ENCODE measurements around the gene NCKAP5.
A peak's percentile ranks its signal among the peaks of the same experiment; 100 is the strongest.
"Not testable (repeated sequence)": the region's sequence is repeated elsewhere in the genome, so short reads cannot be mapped to it uniquely, and the experiment has no call there.

NCKAP5 gene

DNA sequence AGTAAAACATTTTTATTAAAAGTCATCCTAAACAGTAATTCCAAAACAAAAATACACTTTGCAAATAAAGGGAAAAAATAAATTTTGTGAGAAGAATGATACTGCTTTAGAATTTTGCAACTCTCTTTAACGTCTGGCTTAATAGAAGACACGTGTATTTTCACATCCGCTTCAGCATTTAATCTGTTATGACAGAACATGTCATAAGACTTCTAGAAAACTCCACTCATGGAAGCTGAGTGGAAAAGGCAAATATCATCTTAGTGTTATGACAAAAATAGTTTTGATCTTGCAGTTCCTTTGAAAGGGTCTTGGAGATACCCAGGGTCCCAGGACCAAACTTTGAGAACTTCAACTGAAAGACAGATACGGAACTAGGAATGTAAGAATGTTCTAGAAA lies 350.1 kb downstream of the NCKAP5 start:
- TF ChIP-seq, protein P1, sequence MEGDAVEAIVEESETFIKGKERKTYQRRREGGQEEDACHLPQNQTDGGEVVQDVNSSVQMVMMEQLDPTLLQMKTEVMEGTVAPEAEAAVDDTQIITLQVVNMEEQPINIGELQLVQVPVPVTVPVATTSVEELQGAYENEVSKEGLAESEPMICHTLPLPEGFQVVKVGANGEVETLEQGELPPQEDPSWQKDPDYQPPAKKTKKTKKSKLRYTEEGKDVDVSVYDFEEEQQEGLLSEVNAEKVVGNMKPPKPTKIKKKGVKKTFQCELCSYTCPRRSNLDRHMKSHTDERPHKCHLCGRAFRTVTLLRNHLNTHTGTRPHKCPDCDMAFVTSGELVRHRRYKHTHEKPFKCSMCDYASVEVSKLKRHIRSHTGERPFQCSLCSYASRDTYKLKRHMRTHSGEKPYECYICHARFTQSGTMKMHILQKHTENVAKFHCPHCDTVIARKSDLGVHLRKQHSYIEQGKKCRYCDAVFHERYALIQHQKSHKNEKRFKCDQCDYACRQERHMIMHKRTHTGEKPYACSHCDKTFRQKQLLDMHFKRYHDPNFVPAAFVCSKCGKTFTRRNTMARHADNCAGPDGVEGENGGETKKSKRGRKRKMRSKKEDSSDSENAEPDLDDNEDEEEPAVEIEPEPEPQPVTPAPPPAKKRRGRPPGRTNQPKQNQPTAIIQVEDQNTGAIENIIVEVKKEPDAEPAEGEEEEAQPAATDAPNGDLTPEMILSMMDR (IDR thresholded peaks at IDR 0.05; ENCODE audit: insufficient read depth, low read depth, low read length, missing control alignments), result no peak
- no peak overlapping the region for H3K4me3 ChIP-seq (ENCODE audit: low read length)
- DNase-seq (ENCODE audit: low read depth), result no peak

DNA sequence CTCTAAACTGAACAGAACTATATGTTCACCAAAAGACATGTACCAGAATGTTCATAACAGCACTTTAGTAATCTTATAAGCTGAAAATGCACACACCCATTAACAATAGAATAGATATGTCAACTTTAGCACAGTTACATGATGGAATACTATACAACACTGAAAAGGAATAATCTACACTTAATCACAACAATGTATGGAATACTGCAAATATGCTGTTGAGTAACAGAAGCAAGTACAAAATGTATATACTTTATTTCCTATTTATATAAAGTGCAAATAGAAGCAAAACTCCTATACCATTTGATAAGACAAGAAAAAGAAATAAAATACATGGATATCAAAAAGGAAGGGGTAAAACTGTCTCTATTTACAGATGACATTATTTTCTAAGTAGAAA lies 352.8 kb downstream of the NCKAP5 start:
- TF ChIP-seq, protein P1 (IDR thresholded peaks at IDR 0.05; ENCODE audit: insufficient read depth, low read depth, low read length, missing control alignments), result no peak
- no peak for DNase-seq (ENCODE audit: low read depth)
- H3K4me3 ChIP-seq (ENCODE audit: low read length), result no peak overlapping the region

DNA sequence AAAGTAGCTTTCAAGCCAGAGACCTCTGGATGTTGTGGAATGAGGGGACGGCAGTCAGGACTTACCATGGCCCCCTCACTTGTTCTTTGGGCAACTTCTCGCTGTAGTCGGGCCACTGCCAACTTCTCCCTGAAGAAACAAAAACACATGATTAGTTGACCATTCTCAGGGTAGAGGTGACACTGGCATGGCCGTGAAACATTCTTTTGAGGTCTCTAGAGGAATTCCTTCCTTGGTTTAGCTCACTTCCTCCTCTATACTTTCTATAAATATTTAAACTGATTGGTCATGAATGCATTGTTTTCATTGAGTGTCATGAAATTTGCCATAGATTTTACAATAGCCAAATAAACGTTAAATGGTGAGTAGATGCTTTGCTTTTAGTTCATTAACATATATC lies 354.6 kb downstream of the NCKAP5 start:
- no peak overlapping the region for H3K4me3 ChIP-seq (ENCODE audit: low read length)
- TF ChIP-seq, protein P1 (IDR thresholded peaks at IDR 0.05; ENCODE audit: insufficient read depth, low read depth, low read length, missing control alignments), result no peak
- no peak for DNase-seq (ENCODE audit: low read depth)

DNA sequence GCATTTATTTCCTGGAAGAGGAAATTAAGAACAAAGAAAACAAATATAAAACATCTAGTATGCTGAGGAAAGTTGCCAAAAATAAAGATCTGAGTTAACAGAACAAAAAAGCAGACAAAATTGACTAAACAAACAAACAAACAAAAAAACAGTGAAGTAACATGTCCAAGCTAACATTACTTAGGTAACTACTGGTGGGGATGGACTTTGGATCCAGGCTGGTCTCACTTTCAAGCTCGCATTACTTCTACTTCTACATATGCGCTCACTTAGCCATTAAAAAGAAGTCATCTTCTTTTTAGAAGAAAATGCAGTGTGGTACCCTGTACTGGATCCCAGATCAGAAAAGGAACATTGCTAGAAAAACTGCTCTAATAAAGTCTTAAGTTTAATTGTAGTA lies 358.9 kb downstream of the NCKAP5 start:
- no peak overlapping the region for H3K4me3 ChIP-seq (ENCODE audit: low read length)
- DNase-seq (ENCODE audit: low read depth), result no peak
- TF ChIP-seq, protein P1 (IDR thresholded peaks at IDR 0.05; ENCODE audit: insufficient read depth, low read depth, low read length, missing control alignments), result no peak

DNA sequence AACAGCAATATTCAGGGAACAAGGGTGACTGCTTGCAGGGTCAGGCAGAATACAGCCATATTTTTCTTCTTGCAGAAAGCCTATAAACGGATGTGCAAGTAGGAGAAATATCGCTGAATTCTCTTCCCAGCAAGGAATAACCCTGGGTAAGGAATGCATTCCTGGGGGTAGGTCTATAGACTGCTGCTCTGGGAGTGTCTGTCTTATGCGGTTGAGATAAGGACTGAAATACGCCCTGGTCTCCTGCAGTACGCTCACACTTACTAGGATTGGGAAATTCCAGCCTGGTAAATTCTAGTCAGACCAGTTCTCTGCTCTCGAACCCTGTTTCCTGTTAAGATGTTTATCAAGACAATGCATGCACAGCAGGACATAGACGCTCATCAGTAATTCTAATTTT lies 361.6 kb downstream of the NCKAP5 start:
- H3K4me3 ChIP-seq (ENCODE audit: low read length); DNase-seq (ENCODE audit: low read depth): not testable (repeated sequence)

DNA sequence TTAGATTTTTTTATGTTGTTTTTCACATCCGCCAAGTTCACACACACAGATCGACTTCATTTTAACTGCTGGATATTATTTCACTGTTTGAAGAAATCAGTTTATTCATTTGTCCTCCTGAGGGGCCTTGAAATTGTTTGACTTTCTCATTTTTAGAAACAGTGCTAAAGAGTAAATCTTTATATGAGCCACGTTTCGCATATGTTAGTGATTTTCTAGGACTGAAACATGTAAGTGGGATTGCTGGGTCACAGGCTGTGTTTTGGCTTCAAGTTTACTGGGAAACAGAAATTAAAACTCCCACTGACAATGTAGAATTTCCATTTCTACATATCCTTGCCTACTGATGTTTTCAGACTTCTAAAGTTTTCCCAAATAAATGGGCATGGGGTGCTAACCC lies 363.8 kb downstream of the NCKAP5 start:
- TF ChIP-seq, protein P1 (IDR thresholded peaks at IDR 0.05; ENCODE audit: insufficient read depth, low read depth, low read length, missing control alignments), result no peak
- no peak for DNase-seq (ENCODE audit: low read depth)
- no peak overlapping the region for H3K4me3 ChIP-seq (ENCODE audit: low read length)

DNA sequence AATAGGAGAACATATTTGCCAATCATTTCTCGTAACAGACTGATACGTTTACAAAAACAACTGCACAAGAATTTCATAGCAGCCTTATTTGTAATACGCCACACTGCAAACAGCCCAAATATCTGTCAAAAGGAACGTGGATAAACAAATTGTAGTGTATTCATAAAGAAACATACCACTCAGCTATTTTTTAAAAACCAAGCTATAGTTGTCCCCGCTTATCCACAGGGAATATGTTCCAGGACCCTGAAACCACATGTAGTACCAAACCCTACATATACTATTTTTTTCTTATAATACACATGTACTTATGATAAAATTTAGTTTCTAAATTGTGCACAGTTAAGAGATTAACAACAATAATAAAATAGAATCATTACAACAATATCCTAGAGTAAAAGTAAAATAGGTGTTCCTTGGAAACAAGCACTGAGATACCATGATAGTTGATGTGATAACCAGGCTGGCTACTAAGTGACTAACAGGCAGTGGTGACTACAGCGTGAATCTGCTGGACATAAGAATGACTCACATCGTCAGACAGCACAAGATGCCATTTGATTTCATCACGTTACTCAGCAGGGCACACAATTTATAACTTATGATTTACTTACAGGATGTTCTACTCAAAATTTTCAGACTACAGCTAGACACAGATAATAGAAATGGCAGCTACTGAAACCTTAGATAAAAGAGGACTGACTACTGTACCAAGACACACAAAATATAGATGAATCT lies 367.4 kb downstream of the NCKAP5 start:
- no peak overlapping the region for H3K4me3 ChIP-seq (ENCODE audit: low read length)
- peak; percentile 96 for DNase-seq (ENCODE audit: low read depth)
- TF ChIP-seq, protein P1 (IDR thresholded peaks at IDR 0.05; ENCODE audit: insufficient read depth, low read depth, low read length, missing control alignments), result no peak
